Measurements from ENCODE around the gene FANCC.

The FANCC gene

GRCh38 chr9:95076696-95077052 lies 240.8 kb downstream of the FANCC start:
- in situ Hi-C loops (cut with MboI; ENCODE audit: low sequenced_read_pairs), result no loop called here

DNA sequence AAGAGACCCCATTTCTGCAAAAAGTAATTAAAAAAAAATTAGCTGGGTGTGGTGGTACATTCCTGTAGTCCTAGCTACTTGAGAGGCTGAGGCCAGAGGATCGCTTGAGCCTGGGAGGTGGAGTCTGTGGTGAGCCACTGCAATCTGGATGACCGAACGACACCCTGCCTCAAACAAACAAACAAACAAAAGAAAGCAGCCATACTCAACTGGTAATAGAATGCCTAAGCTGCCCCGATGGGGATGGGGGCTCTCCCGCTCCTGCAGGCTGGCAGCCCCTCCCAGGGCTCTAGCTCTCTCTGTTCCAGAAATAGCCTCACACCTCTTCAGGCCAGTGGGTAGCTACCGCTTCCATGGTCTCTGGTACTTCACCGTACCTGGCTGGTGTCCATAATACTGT lies 241.8 kb downstream of the FANCC start:
- in situ Hi-C loops (cut with MboI; ENCODE audit: low sequenced_read_pairs), result no loop called here

DNA sequence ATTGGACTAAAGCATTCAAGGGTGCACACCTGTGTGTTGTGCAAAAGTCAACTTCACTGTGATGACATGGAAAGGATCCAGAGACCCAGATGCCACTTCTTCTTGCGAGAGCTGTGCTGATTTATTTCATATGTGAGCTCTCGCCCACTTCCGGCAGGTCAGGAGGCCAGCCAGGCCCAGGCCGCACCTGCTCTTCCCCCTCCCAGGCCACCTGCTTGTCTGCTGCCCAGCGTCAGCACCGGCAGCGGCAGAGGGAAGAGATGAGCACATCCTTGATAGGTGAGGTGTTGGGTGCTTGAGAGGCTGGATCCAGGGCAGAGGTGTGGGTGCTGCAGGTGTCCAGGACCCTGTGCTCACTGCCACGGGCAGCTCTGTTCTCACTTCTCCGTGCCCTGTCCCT lies 242.9 kb downstream of the FANCC start:
- in situ Hi-C loops (cut with MboI; ENCODE audit: low sequenced_read_pairs), result no loop called here

- in situ Hi-C loops (cut with MboI; ENCODE audit: low sequenced_read_pairs), result no loop called here
Observed at GRCh38 chr9:95073918-95074317, 243.6 kb downstream of the FANCC start.

DNA sequence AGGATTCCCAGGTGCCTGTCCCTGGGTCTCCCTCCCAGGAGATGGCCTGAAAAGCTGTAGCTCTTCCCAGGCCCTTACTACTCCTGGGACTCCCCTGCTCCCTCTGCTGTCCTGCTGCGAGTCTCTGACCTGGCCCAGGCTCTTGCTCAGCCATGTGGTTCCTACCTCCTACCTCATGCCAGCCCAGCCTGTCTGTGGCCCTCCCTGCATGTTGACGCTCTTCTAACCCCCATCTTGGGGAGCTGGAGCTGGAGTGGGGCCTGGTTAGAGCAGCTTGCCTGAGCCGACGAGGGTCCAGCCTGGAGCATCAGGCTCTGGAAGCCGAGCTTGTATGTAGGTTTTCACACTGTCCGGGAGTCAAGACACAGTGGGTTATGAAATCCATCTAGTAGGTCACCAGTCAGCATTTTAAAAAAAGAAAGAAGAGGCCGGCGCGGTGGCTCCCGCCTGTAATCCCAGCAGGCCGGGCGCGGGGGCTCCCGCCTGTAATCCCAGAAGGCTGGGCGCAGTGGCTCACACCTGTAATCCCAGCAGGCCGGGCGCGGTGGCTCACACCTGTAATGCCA lies 244.4 kb downstream of the FANCC start:
- in situ Hi-C loops (cut with MboI; ENCODE audit: low sequenced_read_pairs), result no loop called here

DNA sequence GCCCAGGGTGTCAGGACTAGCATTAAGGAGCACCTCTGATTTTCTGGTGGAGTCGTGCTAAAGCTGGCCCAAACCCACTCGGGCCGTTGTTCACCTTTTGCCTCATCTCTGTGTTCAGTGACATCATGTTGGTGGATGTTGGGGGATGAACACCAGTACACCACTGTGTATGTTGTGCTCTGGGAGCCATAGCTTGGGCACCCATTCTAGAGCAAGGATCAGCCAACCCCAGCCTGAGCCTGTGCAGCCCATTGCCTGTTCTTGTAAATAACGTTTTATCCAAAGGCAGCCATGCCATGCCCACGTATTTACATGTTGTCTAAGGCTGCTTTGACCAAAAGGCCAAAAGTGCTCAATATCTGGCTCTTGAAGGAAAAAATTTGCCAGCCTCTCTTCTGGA lies 245.6 kb downstream of the FANCC start:
- in situ Hi-C loops (cut with MboI; ENCODE audit: low sequenced_read_pairs), result no loop called here

DNA sequence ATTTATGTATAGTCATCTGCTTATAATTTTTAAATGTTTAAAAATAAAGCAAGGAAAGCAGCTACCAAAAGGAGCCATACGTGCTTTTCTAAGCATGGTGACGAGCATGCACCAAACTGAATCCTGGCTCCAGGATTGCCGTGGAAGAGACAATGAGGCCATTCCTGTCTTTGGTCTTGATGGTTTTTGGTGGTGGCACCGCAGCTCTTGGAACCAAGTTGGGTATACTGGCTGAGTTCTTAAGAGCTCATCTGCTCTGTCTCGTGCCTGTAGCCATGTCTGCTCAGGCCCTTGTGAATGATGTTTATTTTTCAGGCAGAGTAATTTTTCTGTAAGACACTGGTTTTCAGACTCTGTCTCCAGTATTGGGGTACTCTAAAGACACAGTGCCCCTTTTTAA lies 246.1 kb downstream of the FANCC start:
- in situ Hi-C loops (cut with MboI; ENCODE audit: low sequenced_read_pairs), result no loop called here

GRCh38 chr9:95070549-95071021 lies 246.9 kb downstream of the FANCC start:
- in situ Hi-C loops (cut with MboI; ENCODE audit: low sequenced_read_pairs), result no loop called here

DNA sequence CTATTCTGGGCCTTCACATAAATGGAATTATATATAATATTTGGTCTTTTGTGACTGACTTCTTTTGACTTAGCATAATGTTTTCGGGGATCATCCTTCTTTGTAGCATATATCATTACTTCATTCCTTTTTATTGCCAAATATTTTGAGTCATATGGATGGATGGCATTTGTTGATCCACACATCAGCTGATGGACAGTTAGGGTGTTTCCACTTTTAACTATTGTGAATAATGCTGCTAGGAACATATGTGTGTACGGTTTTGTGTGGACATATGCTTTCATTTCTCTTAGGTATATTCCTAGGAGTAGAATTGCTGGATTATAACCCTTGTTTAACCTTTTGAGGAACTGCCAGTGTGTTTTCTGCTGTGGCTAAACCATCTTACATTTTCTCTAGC lies 249.6 kb downstream of the FANCC start:
- in situ Hi-C loops (cut with MboI; ENCODE audit: low sequenced_read_pairs), result no loop called here

- in situ Hi-C loops (cut with MboI; ENCODE audit: low sequenced_read_pairs), result no loop called here
Observed at GRCh38 chr9:95067057-95067456, 250.5 kb downstream of the FANCC start.

DNA sequence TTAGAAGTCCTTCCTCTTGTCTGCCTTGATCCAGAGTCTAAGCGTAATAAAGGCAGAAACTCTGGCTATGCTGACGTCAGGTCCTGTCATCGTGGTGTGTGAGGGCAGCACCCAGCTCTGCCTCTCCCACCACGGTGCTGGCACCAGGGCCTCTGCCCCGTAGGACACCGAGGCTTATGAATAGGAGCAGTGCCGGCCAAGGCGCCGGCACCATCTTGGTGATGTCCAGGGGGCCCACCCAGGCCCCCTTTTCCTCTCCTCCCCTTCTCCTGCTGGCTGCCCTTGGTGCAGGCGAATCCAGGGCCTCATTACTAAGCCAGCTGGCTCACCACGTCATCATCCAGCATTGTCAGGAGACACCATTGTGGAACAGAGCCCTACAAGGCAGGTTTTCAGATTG lies 252.3 kb downstream of the FANCC start:
- in situ Hi-C loops (cut with MboI; ENCODE audit: low sequenced_read_pairs), result no loop called here

DNA sequence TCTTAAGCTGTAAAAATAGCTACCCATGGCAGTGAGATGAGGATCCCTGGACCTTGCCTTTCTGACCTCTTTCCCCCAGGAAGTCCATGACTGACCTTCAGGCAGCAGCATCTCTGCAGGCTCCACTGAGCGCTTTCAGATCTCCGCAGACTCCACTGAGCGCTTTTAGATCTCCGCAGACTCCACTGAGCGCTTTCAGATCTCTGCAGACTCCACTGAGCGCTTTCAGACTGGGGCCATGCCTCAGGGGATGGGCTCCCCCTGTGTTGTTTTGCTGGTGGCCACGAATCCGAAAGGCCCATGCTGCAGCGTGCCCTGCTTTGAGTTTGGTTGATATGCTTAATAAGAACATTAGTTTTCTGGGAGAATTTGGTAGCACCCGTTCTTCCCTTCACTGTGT lies 254.2 kb downstream of the FANCC start:
- in situ Hi-C loops (cut with MboI; ENCODE audit: low sequenced_read_pairs), result no loop called here

GRCh38 chr9:95062596-95063065 lies 254.9 kb downstream of the FANCC start:
- in situ Hi-C loops (cut with MboI; ENCODE audit: low sequenced_read_pairs), result no loop called here

DNA sequence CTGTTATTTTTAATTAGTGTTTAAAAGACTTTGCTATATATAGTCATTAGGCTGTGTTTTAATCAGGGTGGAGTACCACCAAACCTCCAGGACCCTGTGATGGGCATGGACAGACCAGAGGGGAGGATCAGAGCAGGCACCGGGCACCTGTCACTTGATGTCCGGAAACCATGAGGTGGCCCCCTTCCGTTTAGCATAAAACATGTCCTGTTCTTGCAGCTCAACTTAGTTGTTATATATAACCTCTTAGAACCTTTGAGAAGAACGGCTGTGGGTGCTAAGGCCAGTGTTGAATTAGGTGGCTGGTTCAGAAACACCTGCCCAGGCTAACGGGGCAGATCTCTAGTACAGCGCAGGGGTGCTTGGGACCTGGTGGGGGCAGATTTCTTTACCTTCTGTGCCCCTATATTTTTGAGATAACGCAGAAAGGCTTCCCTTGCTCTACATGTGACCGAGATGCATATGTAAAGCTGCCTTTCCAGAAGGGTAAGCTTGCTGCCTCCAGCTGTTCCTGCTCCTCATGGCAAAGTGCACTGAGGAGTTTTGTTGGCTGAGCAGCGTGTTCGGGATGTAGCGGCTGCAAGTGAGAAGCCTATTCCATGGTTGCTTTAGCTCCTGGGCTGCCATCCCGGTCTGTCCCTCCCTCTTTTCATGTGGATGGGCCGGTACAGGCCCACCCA lies 255.5 kb downstream of the FANCC start:
- in situ Hi-C loops (cut with MboI; ENCODE audit: low sequenced_read_pairs), result no loop called here

DNA sequence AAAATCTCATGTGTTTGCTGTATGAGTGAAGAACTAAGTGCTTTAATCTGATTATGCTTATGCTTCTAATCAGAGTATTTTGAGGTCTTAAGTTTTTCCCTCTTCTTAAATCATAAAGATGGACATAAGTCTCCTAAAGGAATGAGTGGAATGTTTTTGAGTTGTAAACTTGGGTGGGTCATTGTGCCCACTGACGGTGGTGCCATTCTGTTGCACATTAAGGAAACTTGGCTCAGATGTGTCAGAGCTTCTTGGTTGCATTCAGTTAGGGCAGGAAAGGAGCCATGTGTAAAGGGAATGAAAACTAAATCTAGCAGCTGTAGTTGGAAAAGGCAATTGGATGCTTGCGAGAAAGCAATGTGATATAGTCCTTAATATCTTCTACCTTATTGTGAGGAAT lies 256.6 kb downstream of the FANCC start:
- in situ Hi-C loops (cut with MboI; ENCODE audit: low sequenced_read_pairs), result no loop called here

DNA sequence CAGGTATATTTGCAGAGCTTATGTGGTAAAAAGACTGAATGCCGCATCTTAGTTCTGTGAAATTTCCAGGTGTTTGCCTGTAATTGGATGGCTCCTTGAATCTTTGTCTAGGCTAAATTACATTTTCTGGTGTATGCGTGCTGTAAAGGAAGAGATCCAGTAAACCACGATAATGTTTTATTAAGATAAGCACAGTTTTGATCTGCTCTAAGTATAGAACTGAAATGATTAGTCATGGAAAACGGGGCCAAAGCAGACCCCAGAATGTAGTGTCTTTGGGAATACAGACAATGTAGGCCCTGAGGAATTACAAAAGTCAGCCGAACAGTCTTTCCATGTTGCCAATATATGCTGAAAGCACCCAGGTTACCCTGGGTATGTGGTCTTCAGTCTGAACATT lies 257.3 kb downstream of the FANCC start:
- in situ Hi-C loops (cut with MboI; ENCODE audit: low sequenced_read_pairs), result no loop called here

GRCh38 chr9:95058795-95059386 lies 258.6 kb downstream of the FANCC start:
- in situ Hi-C loops (cut with MboI; ENCODE audit: low sequenced_read_pairs), result no loop called here

GRCh38 chr9:95058121-95058785 lies 259.3 kb downstream of the FANCC start:
- in situ Hi-C loops (cut with MboI; ENCODE audit: low sequenced_read_pairs), result no loop called here

DNA sequence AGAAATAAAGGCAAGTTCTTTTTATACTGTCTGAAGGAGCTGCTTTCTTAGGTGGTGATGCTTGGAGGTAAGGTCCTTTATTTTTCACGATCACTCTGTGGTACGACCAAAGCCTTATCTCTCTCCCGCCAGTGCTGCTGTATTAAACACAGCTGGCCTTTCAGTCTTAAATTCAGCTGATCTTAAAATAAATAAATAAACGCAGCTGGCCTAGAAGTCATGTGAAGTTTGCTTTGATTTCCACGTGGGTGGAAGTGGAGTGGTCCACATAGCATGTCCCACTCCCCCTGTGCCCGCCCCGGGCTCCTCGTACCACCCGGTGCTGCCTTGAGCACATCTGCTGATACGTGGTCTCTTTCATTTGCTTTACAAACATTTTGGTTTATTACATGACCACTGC lies 260.4 kb downstream of the FANCC start:
- in situ Hi-C loops (cut with MboI; ENCODE audit: low sequenced_read_pairs), result no loop called here

DNA sequence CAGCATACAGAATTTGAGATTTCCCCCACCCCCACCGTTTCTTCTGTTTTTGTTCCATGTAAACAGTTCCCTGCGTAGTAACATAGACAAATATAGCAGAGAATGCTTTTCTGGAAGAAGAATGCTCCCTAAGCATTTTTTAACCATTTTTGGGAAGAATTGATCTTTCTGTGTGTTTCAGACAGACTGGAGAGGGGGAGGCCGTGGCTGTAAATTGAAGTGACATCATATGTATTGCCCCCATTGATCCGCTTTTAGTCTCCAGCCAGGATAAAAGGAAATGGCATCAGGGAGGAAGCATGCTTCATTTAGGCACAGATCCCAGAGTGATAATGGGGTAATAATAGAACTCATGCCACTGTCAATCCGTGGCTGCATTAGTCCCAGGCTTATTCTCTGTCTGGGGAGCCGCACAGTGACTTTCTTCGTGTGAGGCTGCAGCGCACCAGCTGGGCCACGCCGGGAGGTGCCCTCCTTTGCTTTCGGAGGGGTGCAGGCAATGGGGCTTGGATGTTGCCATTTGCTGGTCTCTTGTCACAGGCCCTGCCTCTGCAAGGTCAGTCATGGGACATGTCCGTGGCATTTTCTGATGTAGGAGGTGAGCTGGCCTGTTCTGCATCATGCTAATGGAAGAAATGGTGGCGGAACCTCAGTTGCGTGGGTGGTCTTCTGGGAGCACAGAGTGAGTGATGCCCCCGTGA lies 261.5 kb downstream of the FANCC start:
- in situ Hi-C loops (cut with MboI; ENCODE audit: low sequenced_read_pairs), result no loop called here

GRCh38 chr9:95055334-95055850 lies 262.1 kb downstream of the FANCC start:
- in situ Hi-C loops (cut with MboI; ENCODE audit: low sequenced_read_pairs), result no loop called here

Data from hTERT RPE-1 (cell line).